ENCODE data around the gene RASL11A. TPM values are rescaled to one million over a fixed set of nuclear protein-coding genes. Genes with fewer than 3 reads are reported as not detected.
"Not testable (repeated sequence)": the region's sequence is repeated elsewhere in the genome, so short reads cannot be mapped to it uniquely, and the experiment has no call there.

RASL11A gene, protein sequence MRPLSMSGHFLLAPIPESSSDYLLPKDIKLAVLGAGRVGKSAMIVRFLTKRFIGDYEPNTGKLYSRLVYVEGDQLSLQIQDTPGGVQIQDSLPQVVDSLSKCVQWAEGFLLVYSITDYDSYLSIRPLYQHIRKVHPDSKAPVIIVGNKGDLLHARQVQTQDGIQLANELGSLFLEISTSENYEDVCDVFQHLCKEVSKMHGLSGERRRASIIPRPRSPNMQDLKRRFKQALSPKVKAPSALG
- polyA plus RNA-seq (2012; ENCODE audit: missing spikeins), result 0.59 TPM

DNA sequence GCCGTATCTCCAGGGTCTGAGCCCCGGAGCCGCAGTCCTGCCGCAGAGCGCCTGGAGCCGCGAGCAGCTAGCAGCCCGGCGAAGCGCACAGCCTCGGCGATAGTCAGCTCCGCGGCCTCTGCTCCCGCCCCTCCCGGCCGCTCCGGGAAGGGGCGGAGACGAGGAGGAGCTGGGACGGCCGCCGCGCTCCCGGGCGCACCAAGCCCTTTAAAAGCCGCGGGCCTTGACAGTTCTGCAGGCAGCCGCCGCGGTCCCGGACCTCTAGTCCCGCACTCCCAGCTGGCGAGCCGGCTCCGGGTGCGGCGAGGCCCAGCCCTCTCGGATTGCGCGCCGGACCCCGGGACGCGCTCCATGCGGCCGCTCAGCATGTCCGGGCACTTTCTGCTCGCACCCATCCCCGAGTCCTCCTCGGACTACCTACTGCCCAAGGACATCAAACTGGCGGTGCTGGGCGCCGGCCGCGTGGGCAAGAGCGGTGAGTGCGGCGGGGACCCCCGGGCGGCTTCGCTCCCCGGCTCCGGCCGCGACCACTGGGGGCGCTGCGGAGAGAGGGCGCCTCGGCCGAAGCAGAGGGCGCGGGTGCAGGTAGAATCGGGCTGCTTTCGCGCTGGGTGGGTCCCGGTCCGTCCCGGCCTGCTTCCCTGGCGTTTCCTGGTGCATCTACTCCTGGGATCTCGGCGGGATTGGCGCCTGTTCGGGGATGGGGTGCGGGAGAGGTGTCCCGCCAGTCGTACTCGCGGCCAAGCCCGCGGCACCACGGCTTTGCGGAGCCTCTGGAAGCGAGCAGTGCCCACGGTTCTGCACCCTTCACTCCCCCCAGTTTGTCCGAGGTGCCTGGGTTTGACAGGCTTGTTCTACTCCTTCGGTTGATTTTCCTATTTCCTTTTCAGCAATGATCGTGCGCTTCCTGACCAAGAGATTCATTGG lies at the start of gene RASL11A:
Gene RASL11A (plus strand): TSS at position 237 of the 927 bp plus-strand sequence. CDS start 115 bp downstream, at position 352.
- TF ChIP-seq POLR2A (IDR thresholded peaks at IDR 0.05; ENCODE audit: low read depth, low read length) (no peak), POLR2AphosphoS5 (IDR thresholded peaks at IDR 0.05; ENCODE audit: low read depth, low read length) (no peak), TAF1 (IDR thresholded peaks at IDR 0.05; ENCODE audit: borderline replicate concordance, low read depth, low read length) (no peak)
- peak; percentile 75 for FAIRE-seq
- peak; percentile 86 for DNase-seq (ENCODE audit: insufficient read length)

DNA sequence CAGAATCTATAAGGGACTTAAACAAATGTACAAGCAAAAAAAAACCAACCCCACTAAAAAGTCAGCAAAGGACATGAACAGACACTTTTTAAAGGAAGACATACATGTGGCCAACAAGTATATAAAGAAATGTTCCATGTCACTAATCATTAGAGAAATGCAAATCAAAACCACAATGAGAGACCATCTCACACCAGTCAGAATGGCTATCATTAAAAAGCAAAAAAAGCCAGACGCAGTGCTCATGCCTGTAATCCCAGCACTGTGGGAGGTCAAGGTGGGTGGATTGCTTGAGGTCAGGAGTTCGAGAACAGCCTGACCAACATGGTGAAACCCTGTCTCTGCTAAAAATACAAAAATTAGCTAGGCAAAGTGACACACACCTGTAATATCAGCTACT lies 48.5 kb upstream of the RASL11A start:
- FAIRE-seq, result peak; percentile 63
- not testable (repeated sequence) for DNase-seq (ENCODE audit: insufficient read length)

DNA sequence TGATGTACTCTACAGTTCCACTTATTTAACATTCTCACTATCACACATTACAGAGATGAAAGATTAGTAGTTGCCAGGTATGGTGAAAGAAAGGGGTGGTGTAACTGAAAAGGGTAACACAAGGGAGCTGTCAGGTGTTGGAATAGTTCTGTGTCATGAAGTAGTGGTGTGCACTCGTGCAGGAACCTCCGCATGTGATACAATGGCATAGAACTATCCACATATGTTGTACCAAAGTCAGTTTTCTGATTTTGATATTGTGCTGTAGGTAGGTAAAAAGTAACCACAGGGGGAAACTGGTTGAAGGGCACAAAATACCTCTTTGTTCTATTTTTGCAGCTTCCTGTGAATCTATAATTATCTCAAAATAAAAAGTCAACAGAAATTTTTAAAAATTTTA lies 43.6 kb upstream of the RASL11A start:
- TF ChIP-seq POLR2A (IDR thresholded peaks at IDR 0.05; ENCODE audit: low read depth, low read length) (no peak), TAF1 (IDR thresholded peaks at IDR 0.05; ENCODE audit: borderline replicate concordance, low read depth, low read length) (no peak), POLR2AphosphoS5 (IDR thresholded peaks at IDR 0.05; ENCODE audit: low read depth, low read length) (no peak)
- FAIRE-seq, result peak; percentile 17
- DNase-seq (ENCODE audit: insufficient read length), result no peak

DNA sequence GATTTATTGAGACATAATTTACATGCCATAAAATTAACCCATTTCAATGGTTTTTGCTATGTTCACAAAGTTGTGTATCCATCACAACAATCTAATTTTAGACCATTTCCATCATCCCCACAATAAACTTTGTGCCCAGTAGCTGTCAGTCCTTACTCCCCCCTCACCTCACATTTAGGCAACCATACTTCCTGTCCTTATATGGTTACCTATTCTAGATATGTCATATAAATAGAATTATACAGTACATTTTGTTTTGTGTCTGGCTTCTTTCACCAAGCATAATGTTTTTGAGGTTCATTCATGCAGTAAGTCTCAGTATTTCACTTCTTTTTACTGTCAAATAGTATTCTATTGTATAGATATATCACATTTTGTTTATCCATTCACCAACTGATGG lies 42.5 kb upstream of the RASL11A start:
- no peak for DNase-seq (ENCODE audit: insufficient read length)

DNA sequence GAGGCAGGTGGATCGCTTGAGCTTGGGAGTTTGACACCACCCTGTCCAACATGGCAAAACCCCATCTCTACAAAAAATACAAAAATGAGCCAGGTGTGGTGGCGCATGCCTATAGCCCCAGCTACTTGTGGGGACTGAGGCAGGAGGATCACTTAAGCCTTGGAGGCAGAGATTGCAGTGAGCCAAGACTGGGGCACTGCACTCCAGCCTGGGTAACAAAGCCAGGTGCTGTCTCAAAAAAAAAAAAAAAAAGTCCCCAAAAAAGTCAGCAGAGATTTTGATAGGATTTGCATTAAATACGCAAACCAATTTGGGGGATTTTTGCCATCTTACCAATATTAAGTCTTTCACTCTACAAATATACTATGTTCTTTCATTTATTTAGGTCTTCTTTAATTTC lies 41.0 kb upstream of the RASL11A start:
- DNase-seq (ENCODE audit: insufficient read length) (no peak), FAIRE-seq (peak; percentile 51)
- no peak for TF ChIP-seq POLR2A (IDR thresholded peaks at IDR 0.05; ENCODE audit: low read depth, low read length)
- no peak for TF ChIP-seq POLR2AphosphoS5 (IDR thresholded peaks at IDR 0.05; ENCODE audit: low read depth, low read length)

More for the DNA sequence above, 42.5 kb upstream of the RASL11A start:
- TF ChIP-seq POLR2AphosphoS5 (IDR thresholded peaks at IDR 0.05; ENCODE audit: low read depth, low read length) (no peak), TAF1 (IDR thresholded peaks at IDR 0.05; ENCODE audit: borderline replicate concordance, low read depth, low read length) (no peak), POLR2A (IDR thresholded peaks at IDR 0.05; ENCODE audit: low read depth, low read length) (no peak)
- peak; percentile 9 for FAIRE-seq

DNA sequence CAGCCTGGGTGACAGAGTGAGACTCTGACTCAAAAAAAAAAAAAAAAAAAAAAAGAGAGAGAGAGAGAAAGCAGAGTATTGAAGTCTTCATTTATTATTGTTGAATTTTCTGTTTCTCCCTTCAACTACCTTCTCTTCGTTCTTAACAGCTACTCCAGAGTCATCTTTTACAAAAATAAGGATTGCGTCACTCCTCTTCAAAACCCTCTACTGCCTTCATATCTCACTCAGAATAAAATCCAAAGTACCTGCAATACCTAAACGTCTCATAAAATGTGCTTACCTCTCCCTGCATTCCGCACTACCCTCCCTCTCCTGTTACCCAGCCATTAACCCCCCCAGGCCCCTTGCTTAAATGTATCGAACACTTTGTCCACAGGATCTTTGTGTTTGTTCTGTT lies 36.7 kb upstream of the RASL11A start:
- no peak for FAIRE-seq
- TF ChIP-seq POLR2AphosphoS5 (IDR thresholded peaks at IDR 0.05; ENCODE audit: low read depth, low read length) (no peak), TAF1 (IDR thresholded peaks at IDR 0.05; ENCODE audit: borderline replicate concordance, low read depth, low read length) (no peak), POLR2A (IDR thresholded peaks at IDR 0.05; ENCODE audit: low read depth, low read length) (no peak)

DNA sequence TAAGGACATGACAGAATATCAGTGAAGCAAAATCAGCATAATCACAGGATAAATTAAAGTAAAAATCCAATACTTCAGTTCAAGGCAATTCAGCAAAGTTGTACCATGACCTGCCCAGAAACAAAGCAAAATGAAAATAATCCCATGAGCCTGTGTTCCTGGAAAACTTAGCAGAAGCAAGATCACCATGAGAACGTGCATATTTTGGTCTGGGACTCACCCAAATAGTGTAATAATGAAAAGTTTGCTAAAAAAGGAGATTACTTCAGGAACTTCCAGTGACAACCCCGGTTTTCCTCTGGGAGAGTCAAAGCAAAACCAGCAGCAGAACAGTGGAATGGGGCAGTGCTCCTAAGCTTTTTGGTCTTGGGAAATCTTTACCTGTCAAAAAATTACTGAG lies 34.2 kb upstream of the RASL11A start:
- FAIRE-seq (no peak), DNase-seq (ENCODE audit: insufficient read length) (no peak)
- TF ChIP-seq POLR2AphosphoS5 (IDR thresholded peaks at IDR 0.05; ENCODE audit: low read depth, low read length), result no peak

More for the DNA sequence above, 36.7 kb upstream of the RASL11A start:
- DNase-seq (ENCODE audit: insufficient read length), result no peak

DNA sequence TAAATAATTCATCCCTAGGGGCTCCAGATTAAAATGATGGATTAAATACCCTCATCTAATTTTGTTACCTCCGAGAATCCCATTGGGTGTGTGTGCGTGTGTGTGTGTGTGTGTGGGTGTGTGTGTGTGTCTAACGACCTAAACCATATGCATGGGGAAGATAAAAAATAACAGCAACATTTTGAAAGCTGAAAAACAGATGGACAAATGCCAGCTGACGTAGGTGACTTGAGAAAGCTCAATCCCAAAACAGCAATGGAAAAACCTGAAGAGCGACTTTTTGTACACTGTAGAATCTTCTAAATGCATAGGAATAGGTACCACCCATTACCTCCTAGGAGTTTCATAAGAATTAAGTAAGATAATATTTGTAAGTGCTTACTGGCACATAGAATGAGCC lies 27.9 kb upstream of the RASL11A start:
- FAIRE-seq (no peak), DNase-seq (ENCODE audit: insufficient read length) (no peak)
- TF ChIP-seq TAF1 (IDR thresholded peaks at IDR 0.05; ENCODE audit: borderline replicate concordance, low read depth, low read length) (no peak), POLR2A (IDR thresholded peaks at IDR 0.05; ENCODE audit: low read depth, low read length) (no peak), POLR2AphosphoS5 (IDR thresholded peaks at IDR 0.05; ENCODE audit: low read depth, low read length) (no peak)

DNA sequence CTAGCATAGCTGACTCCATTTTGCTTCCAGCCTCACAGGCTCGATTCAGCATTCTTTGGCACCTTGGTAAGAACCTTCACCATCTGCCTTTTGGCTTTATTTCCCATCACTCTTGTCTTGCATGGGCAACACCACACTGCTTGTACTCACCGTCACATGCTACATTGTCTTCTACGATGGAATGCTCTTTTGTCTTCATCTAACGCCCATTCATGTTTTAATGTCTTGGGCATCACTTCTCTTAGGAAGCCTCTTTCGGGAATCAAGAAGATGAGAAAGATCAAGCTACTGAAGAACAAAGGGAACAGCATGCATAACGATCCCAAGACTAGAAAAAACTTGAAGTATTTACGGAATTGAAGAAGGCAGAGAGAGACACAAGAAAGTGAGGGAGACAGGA lies 25.0 kb upstream of the RASL11A start:
- no peak for DNase-seq (ENCODE audit: insufficient read length)
- TF ChIP-seq POLR2A (IDR thresholded peaks at IDR 0.05; ENCODE audit: low read depth, low read length) (no peak), POLR2AphosphoS5 (IDR thresholded peaks at IDR 0.05; ENCODE audit: low read depth, low read length) (no peak), TAF1 (IDR thresholded peaks at IDR 0.05; ENCODE audit: borderline replicate concordance, low read depth, low read length) (no peak)
- no peak for FAIRE-seq

DNA sequence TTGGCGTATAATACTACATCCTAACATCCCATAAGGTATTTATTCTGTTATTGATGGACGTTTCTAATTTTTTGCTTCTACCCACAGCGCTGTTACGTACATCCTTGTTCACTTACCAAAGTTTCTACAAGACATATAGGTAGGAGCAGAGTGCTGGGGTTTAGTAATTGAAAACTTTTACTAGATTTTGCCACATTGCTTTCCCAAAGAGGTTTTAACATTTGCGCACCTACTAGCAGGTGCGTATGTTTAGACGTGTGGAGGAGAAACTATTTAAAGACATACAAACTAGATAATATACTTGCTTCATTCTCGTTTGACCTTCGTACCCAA lies 19.8 kb upstream of the RASL11A start:
- DNase-seq (ENCODE audit: insufficient read length) (no peak), FAIRE-seq (no peak)
- TF ChIP-seq POLR2AphosphoS5 (IDR thresholded peaks at IDR 0.05; ENCODE audit: low read depth, low read length) (no peak), TAF1 (IDR thresholded peaks at IDR 0.05; ENCODE audit: borderline replicate concordance, low read depth, low read length) (no peak), POLR2A (IDR thresholded peaks at IDR 0.05; ENCODE audit: low read depth, low read length) (no peak)

DNA sequence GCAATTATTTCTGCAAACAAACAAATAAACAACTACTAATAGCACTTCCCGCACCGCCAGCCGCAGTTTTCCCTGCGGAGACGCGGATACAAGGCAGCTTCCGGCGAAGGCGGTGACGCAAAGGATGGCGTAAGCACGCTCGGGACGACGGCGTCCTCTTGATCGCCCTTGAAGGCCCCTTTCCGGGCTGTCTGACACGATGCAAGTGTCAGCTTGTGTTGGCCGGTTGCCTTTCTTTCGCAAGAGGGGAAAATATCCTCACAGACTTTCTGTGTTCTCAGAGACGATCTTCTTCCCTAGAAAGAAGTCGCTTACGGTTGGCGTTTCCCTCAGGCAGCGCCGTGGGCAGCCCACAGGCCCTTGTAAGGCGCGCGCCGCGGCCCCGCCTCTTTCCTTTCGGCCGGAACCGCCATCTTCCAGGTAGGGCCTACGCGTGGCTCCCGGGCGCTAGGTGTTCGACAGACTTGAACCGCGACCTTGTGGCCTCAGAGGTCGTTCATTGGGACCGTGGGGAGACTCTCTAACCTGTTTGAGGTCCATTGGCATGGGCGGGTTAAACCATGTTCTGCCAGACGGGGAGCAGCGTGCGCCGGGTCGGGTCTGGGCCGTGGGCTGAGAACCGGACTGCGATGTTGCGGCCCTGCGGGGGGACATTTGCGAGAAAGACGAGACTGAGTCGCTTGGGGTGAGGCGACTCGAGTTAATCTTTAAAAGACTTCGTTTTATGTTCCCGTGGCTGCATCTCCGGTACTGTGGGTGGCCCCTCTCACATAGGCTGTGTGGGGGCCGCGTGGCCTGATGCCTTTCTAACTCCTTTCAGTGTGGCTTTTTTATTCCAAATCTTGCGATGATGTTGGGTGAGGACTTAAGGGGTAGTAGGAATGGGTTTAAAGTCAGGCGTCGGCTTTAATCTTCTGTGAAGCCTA lies 19.2 kb upstream of the RASL11A start, which contains the start of gene RPL21:
Gene RPL21 (plus strand): TSS at position 393 of the 926 bp plus-strand sequence. CDS start 2,219 bp downstream, outside the sequence.
- peak; percentile 72 for DNase-seq (ENCODE audit: insufficient read length)
- peak; percentile 98 for TF ChIP-seq POLR2A (IDR thresholded peaks at IDR 0.05; ENCODE audit: low read depth, low read length)
- TF ChIP-seq POLR2AphosphoS5 (IDR thresholded peaks at IDR 0.05; ENCODE audit: low read depth, low read length), result peak; percentile 98
- peak; percentile 84 for TF ChIP-seq TAF1 (IDR thresholded peaks at IDR 0.05; ENCODE audit: borderline replicate concordance, low read depth, low read length)
- FAIRE-seq, result peak; percentile 98

All from GM12892 (cell line).